IMR-90 (cell line): Measurements from ENCODE around the gene UNC5A. TPM values are rescaled to one million over a fixed set of nuclear protein-coding genes. Genes with fewer than 3 reads are reported as not detected.

ENCODE experiments used
- ATAC-seq: fragments of 200-7000 bp; cut with Tn5 transposase; 2 replicates; pipeline ENCODE4 v1.9.1; 2020; ENCODE audit warnings: low read depth, mild to moderate bottlenecking, moderate library complexity
- BruUV-seq: library from RNA; stranded (reverse); fragments of 400-500 nt; replicated peaks from 2 replicates; lab custom pipeline; 2021; lab: Mats Ljungman, UMichigan
- CTCF ChIA-PET: fragments of 300-600 bp; formaldehyde crosslinking; extraction: SDS; loops from one replicate; lab custom pipeline; 2021; ENCODE audit warnings: antibody characterized with exemption; lab: Yijun Ruan, JAX
- POLR2A ChIA-PET: fragments of 300-600 bp; sonication (Branson Sonifier 250); formaldehyde crosslinking; loops from one replicate; lab custom pipeline; 2022; ENCODE audit warnings: antibody characterized with exemption; ENCODE audit not compliant: unreplicated experiment; lab: Charles Lee
- DNase-seq: peaks from one replicate; pipeline ENCODE4 v3.0.0; 2013
- H2AFZ ChIP-seq: replicated peaks from 2 replicates; pipeline ENCODE3; 2013; ENCODE audit warnings: low read length, mild to moderate bottlenecking; ENCODE audit not compliant: poor library complexity
- H2AK5ac ChIP-seq: 2 replicates; pipeline ENCODE4 v1.6.1; 2013; ENCODE audit warnings: low read depth, low read length, inconsistent platforms
- H2AK9ac ChIP-seq: replicated peaks from 2 replicates; pipeline ENCODE3; 2013; ENCODE audit warnings: mild to moderate bottlenecking, low read depth, low read length, moderate library complexity; ENCODE audit not compliant: poor library complexity
- H2BK120ac ChIP-seq: 2 replicates; pipeline ENCODE4 v1.6.1; 2013; ENCODE audit warnings: low read depth, low read length, inconsistent platforms
- H2BK15ac ChIP-seq: 3 replicates; pipeline ENCODE4 v1.6.1; 2013; ENCODE audit warnings: low read depth, low read length, inconsistent platforms
- H2BK20ac ChIP-seq: 2 replicates; pipeline ENCODE4 v1.6.1; 2013; ENCODE audit warnings: low read depth, mild to moderate bottlenecking, inconsistent platforms, low read length, moderate library complexity
- H2BK5ac ChIP-seq: 2 replicates; pipeline ENCODE4 v1.6.1; 2013; ENCODE audit warnings: mild to moderate bottlenecking, low read depth, low read length, inconsistent platforms; ENCODE audit not compliant: poor library complexity, severe bottlenecking
- H3K14ac ChIP-seq: replicated peaks from 2 replicates; pipeline ENCODE4 v1.6.1; 2013; ENCODE audit warnings: low read depth, low read length, inconsistent platforms
- H3K18ac ChIP-seq: 2 replicates; pipeline ENCODE4 v1.6.1; 2013; ENCODE audit warnings: low read depth, low read length, control low read depth
- H3K23ac ChIP-seq: 2 replicates; pipeline ENCODE4 v1.6.1; 2013; ENCODE audit warnings: low read depth, low read length, inconsistent platforms
- H3K27ac ChIP-seq: 2 replicates; pipeline ENCODE4 v1.5.1; 2013; ENCODE audit warnings: mild to moderate bottlenecking, control low read depth, low read length; ENCODE audit not compliant: insufficient read depth
- H3K27me3 ChIP-seq: 2 replicates; pipeline ENCODE4 v1.6.1; 2013; ENCODE audit warnings: low read length; ENCODE audit not compliant: control insufficient read depth, insufficient read depth
- H3K36me3 ChIP-seq: 2 replicates; pipeline ENCODE4 v1.6.1; 2013; ENCODE audit warnings: low read length, mixed read lengths; ENCODE audit not compliant: control insufficient read depth, insufficient read depth
- H3K4ac ChIP-seq: 2 replicates; pipeline ENCODE4 v1.6.1; 2013; ENCODE audit warnings: low read depth, low read length, inconsistent platforms
- H3K4me1 ChIP-seq: 2 replicates; pipeline ENCODE4 v1.6.1; 2013; ENCODE audit warnings: low read length, mixed read lengths; ENCODE audit not compliant: control insufficient read depth, insufficient read depth
- H3K4me2 ChIP-seq: 2 replicates; pipeline ENCODE4 v1.6.1; 2013; ENCODE audit warnings: low read depth, mild to moderate bottlenecking, control low read depth, low read length, moderate library complexity
- H3K4me3 ChIP-seq: 2 replicates; pipeline ENCODE4 v1.5.1; 2013; ENCODE audit warnings: low read depth, mild to moderate bottlenecking, control low read depth, low read length, moderate library complexity; ENCODE audit not compliant: insufficient read depth
- H3K56ac ChIP-seq: 2 replicates; pipeline ENCODE4 v1.6.1; 2013; ENCODE audit warnings: low read length, inconsistent platforms; ENCODE audit not compliant: insufficient read depth; ENCODE audit errors: extremely low read depth
- H3K79me1 ChIP-seq, 2 experiments: 2 replicates each; pipeline ENCODE4 v1.6.1; 2013; ENCODE audit warnings: low read length in 2 of 2, inconsistent platforms in 1 of 2, low read depth in 1 of 2
- H3K9ac ChIP-seq: 2 replicates; pipeline ENCODE4 v1.6.1; 2013; ENCODE audit warnings: low read depth, low read length, control low read depth
- H3K9me1 ChIP-seq: 2 replicates; pipeline ENCODE4 v1.6.1; 2013; ENCODE audit warnings: low read length, inconsistent platforms; ENCODE audit not compliant: insufficient read depth
- H3K9me3 ChIP-seq: 2 replicates; pipeline ENCODE4 v1.6.1; 2013; ENCODE audit warnings: low read length; ENCODE audit not compliant: control insufficient read depth, insufficient read depth
- H4K20me1 ChIP-seq: 2 replicates; pipeline ENCODE4 v1.6.1; 2013; ENCODE audit warnings: low read length, inconsistent platforms; ENCODE audit not compliant: insufficient read depth
- H4K5ac ChIP-seq: 2 replicates; pipeline ENCODE4 v1.6.1; 2013; ENCODE audit warnings: mild to moderate bottlenecking, low read depth, low read length, control low read depth
- H4K8ac ChIP-seq, 2 experiments: 2 replicates each; pipeline ENCODE4 v1.6.1; 2013; ENCODE audit warnings: low read depth in 2 of 2, low read length in 2 of 2, control low read depth in 1 of 2, inconsistent platforms in 1 of 2
- H4K91ac ChIP-seq: 2 replicates; pipeline ENCODE4 v1.6.1; 2013; ENCODE audit warnings: low read depth, low read length, inconsistent platforms; ENCODE audit not compliant: insufficient read depth
- NFE2L2 ChIP-seq: fragments of 150-350 bp; IDR thresholded peaks from 2 replicates; pipeline ENCODE4 v1.6.1; 2016; ENCODE audit warnings: low read depth, mild to moderate bottlenecking, low read length
- SMC3 ChIP-seq: fragments of 150-350 bp; IDR thresholded peaks from 2 replicates; pipeline ENCODE4 v1.6.1; 2016; ENCODE audit warnings: low read depth, mild to moderate bottlenecking, antibody characterized with exemption, low read length, moderate library complexity
- WGBS, 2 experiments: methylation state at CpG; one replicate each; pipeline versions ENCODE4 v1.1.5 to v1.1.7; 2013; ENCODE audit warnings: missing lambda C conversion rate in 2 of 2; ENCODE audit not compliant: insufficient read length in 1 of 2; ENCODE audit errors: extremely low coverage in 2 of 2; 5-methylcytosine and 5-hydroxymethylcytosine counted together
- dilution Hi-C: fragments of 300-500 bp; cut with HindIII; formaldehyde crosslinking; loops from one replicate; pipeline ENCODE4 v1.14.3; 2018; ENCODE audit warnings: low sequenced_read_pairs; ENCODE audit not compliant: unreplicated experiment
- in situ Hi-C: fragments of 300-500 bp; cut with MboI; formaldehyde crosslinking; loops from 3 replicates; pipeline ENCODE4 v1.14.3; 2019; ENCODE audit warnings: low sequenced_read_pairs, inconsistent platforms, mixed read lengths
- intact Hi-C: fragments of 100-400 bp; cut with micrococcal nuclease; formaldehyde crosslinking; loops from 2 replicates; pipeline ENCODE4 v1.10.0; 2022
- polyA plus RNA-seq, 3 experiments: library from polyadenylated mRNA; depleted of rRNA; stranded (reverse); fragments of >200 nt; gene quantifications; 2 replicates each; pipeline ENCODE4 v1.2.3, GENCODE V29; 2012; ENCODE audit warnings: low replicate concordance in 1 of 3
- total RNA-seq: library from RNA; depleted of rRNA; stranded (reverse); fragments of >200 nt; gene quantifications from 2 replicates; pipeline ENCODE4 v1.2.3, GENCODE V29; 2012
- TF ChIP-seq, protein P1 (sequence below): fragments of 150-350 bp; IDR thresholded peaks from 2 replicates; pipeline ENCODE4 v1.6.1; 2017; ENCODE audit warnings: mild to moderate bottlenecking, antibody characterized with exemption, low read length, low read depth

Gene UNC5A
- total and polyA plus RNA-seq, 2 of the 4 experiments (the other 2 are of a cell fraction): not detected

DNA sequence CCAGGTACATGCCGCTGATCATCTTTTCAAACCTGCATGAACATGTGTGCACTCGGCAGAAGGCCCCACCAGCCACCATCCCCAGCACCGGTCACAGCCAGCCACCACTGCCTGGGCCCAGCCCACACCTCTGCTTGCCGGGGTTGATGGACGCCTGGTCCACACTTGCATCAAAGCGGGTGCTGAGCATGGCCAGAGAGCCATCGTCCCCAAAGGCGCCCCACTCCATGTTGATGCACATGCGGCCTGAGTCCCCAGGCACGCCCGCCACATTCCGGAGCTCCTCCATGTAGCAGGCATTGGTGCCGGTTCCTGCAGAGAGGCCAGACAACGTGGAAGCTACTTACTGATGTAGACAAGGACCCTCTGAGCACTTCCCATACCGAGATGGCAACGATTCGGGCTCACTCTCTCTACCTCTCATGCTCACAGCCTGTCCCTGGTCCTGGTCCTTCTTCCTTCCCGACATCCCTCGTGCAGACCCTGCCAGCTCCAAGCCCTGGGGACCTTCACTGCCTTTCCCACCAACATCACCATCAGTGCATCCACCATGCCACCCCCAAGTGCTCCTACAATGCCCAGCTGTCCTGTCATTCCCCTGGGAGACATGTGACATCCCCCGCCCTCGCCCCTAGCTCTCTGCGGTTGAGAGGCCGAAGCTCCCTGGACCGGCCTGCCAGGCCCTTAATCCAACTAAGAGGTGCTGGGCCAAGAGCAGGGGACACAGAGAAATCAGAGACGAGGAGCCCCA, 71.6 kb downstream of the UNC5A start:
- no peaks in the 10 kb centered on the region for H3K36me3 ChIP-seq
- H2BK5ac ChIP-seq: no peak overlapping the region
- no TSS peak for BruUV-seq
- no peak overlapping the region for H3K23ac ChIP-seq
- H3K4me1 ChIP-seq: no peaks in the 10 kb centered on the region
- ATAC-seq: no peak
- DNase-seq: no peak
- POLR2A ChIA-PET: no interaction called here
- no peak overlapping the region for H3K4me2 ChIP-seq
- H4K20me1 ChIP-seq: no peaks in the 10 kb centered on the region
- H3K79me1 ChIP-seq: no peaks in the 10 kb centered on the region
- H4K8ac ChIP-seq: no peak overlapping the region
- in situ Hi-C loops (no loop called here), intact Hi-C loops (no loop called here), dilution Hi-C loops (no loop called here)
- no peak overlapping the region for H2BK120ac ChIP-seq
- H2AFZ ChIP-seq: no peak overlapping the region
- H3K4me3 ChIP-seq: no peak overlapping the region
- H3K56ac ChIP-seq: no peak overlapping the region
- H3K9me3 ChIP-seq: no peaks in the 10 kb centered on the region
- no peak overlapping the region for H4K91ac ChIP-seq
- no peak overlapping the region for H3K14ac ChIP-seq
- H3K27ac ChIP-seq: no peak overlapping the region
- no peak overlapping the region for H3K9ac ChIP-seq
- WGBS, 2 experiments: 69% methylated on average over 19 of the region's 25 CpGs; no CpG with 5 or more reads in 1 of the 2 experiments
- no peak for TF ChIP-seq NFE2L2
- TF ChIP-seq, protein P1, sequence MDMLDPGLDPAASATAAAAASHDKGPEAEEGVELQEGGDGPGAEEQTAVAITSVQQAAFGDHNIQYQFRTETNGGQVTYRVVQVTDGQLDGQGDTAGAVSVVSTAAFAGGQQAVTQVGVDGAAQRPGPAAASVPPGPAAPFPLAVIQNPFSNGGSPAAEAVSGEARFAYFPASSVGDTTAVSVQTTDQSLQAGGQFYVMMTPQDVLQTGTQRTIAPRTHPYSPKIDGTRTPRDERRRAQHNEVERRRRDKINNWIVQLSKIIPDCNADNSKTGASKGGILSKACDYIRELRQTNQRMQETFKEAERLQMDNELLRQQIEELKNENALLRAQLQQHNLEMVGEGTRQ: no peak
- TF ChIP-seq SMC3: no peak
- no peak overlapping the region for H4K5ac ChIP-seq
- CTCF ChIA-PET: no interaction called here
- H3K9me1 ChIP-seq: no peaks in the 10 kb centered on the region
- H3K18ac ChIP-seq: no peak overlapping the region
- H3K4ac ChIP-seq: no peak overlapping the region
- H2AK5ac ChIP-seq: no peak overlapping the region
- H2BK15ac ChIP-seq: no peak overlapping the region
- peaks cover 48% of the 10 kb centered on the region for H3K27me3 ChIP-seq
- no peak overlapping the region for H2BK20ac ChIP-seq
- H2AK9ac ChIP-seq: no peak overlapping the region
